ENCODE data around the gene ARHGAP31.
"Not testable (repeated sequence)": the region's sequence is repeated elsewhere in the genome, so short reads cannot be mapped to it uniquely, and the experiment has no call there.

Gene ARHGAP31

GRCh38 chr3:119294696-119295671, 801 bp downstream of the ARHGAP31 start:
- DNase-seq (ENCODE audit: low read depth, low spot score), result no peak
- no peak overlapping the region for H3K27ac ChIP-seq

- DNase-seq (ENCODE audit: low read depth, low spot score), result no peak
- no peak overlapping the region for H3K27ac ChIP-seq
Observed at GRCh38 chr3:119295816-119296726, 1.9 kb downstream of the ARHGAP31 start.

- no peak for DNase-seq (ENCODE audit: low read depth, low spot score)
- no peak overlapping the region for H3K27ac ChIP-seq
Observed at GRCh38 chr3:119296727-119297122, 2.5 kb downstream of the ARHGAP31 start.

- H3K27ac ChIP-seq, result no peak overlapping the region
- no peak for DNase-seq (ENCODE audit: low read depth, low spot score)
Observed at GRCh38 chr3:119297169-119297568, 3.0 kb downstream of the ARHGAP31 start.

GRCh38 chr3:119298565-119298941, 4.4 kb downstream of the ARHGAP31 start:
- DNase-seq (ENCODE audit: low read depth, low spot score), result no peak
- H3K27ac ChIP-seq, result no peak overlapping the region

- DNase-seq (ENCODE audit: low read depth, low spot score), result no peak
- no peak overlapping the region for H3K27ac ChIP-seq
Observed at GRCh38 chr3:119300991-119301391, 6.8 kb downstream of the ARHGAP31 start.

- no peak overlapping the region for H3K27ac ChIP-seq
- no peak for DNase-seq (ENCODE audit: low read depth, low spot score)
Observed at GRCh38 chr3:119301662-119302061, 7.5 kb downstream of the ARHGAP31 start.

GRCh38 chr3:119302697-119303551, 8.7 kb downstream of the ARHGAP31 start:
- H3K27ac ChIP-seq, result no peak overlapping the region

GRCh38 chr3:119304201-119304713, 10.1 kb downstream of the ARHGAP31 start:
- DNase-seq (ENCODE audit: low read depth, low spot score), result no peak
- no peak overlapping the region for H3K27ac ChIP-seq

More at GRCh38 chr3:119302697-119303551, 8.7 kb downstream of the ARHGAP31 start:
- no peak for DNase-seq (ENCODE audit: low read depth, low spot score)

GRCh38 chr3:119305286-119305685, 11.1 kb downstream of the ARHGAP31 start:
- DNase-seq (ENCODE audit: low read depth, low spot score), result no peak
- H3K27ac ChIP-seq, result no peak overlapping the region

- not testable (repeated sequence) for H3K27ac ChIP-seq; DNase-seq (ENCODE audit: low read depth, low spot score)
Observed at GRCh38 chr3:119306378-119306777, 12.2 kb downstream of the ARHGAP31 start.

- no peak overlapping the region for H3K27ac ChIP-seq
- DNase-seq (ENCODE audit: low read depth, low spot score), result no peak
Observed at GRCh38 chr3:119308355-119308754, 14.2 kb downstream of the ARHGAP31 start.

- DNase-seq (ENCODE audit: low read depth, low spot score), result no peak
- no peak overlapping the region for H3K27ac ChIP-seq
Observed at GRCh38 chr3:119309591-119309990, 15.4 kb downstream of the ARHGAP31 start.

GRCh38 chr3:119310071-119310470, 15.9 kb downstream of the ARHGAP31 start:
- DNase-seq (ENCODE audit: low read depth, low spot score), result no peak
- H3K27ac ChIP-seq, result no peak overlapping the region

GRCh38 chr3:119311081-119311925, 17.1 kb downstream of the ARHGAP31 start:
- H3K27ac ChIP-seq, result peak overlapping the region; percentile 20
- no peak for DNase-seq (ENCODE audit: low read depth, low spot score)

- no peak for DNase-seq (ENCODE audit: low read depth, low spot score)
- no peak overlapping the region for H3K27ac ChIP-seq
Observed at GRCh38 chr3:119313461-119313860, 19.3 kb downstream of the ARHGAP31 start.

- no peak overlapping the region for H3K27ac ChIP-seq
- DNase-seq (ENCODE audit: low read depth, low spot score), result no peak
Observed at GRCh38 chr3:119314821-119315220, 20.6 kb downstream of the ARHGAP31 start.

GRCh38 chr3:119315600-119316312, 21.6 kb downstream of the ARHGAP31 start:
- H3K27ac ChIP-seq, result no peak overlapping the region

More at GRCh38 chr3:119315600-119316312, 21.6 kb downstream of the ARHGAP31 start:
- no peak for DNase-seq (ENCODE audit: low read depth, low spot score)

Data from epithelial cell of prostate (primary cell).